Measurements from ENCODE around the gene BPNT1. TPM values are rescaled to one million over a fixed set of nuclear protein-coding genes. Genes with fewer than 3 reads are reported as not detected.
"Not testable (repeated sequence)": the region's sequence is repeated elsewhere in the genome, so short reads cannot be mapped to it uniquely, and the experiment has no call there.

The BPNT1 gene
- total and polyA plus RNA-seq, 2 donors (not counting 1 experiment from before 2014, with no cell fraction given) = 18.3 to 24.4 TPM

DNA sequence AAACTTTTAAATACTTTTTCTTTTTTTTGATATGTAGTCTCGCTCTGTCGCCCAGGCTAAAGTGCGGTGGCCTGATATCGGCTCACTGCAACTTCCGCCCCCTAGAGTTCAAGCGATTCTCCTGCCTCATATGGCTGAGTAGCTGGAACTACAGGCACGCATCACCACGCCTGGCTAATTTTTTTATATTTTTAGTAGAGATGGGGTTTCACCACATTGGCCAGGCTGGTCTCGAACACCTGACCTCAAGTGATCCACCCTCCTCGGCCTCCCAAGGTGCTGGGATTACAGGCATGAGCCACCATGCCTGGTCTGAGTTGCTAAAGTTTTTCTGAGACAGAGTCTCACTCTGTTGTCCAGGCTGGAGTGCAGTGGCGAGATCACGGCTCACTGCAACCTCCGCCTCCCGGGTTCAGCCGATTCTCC lies 3.3 kb downstream of the BPNT1 start:
- peak; percentile 79 for DNase-seq
- H3K27me3 ChIP-seq (replicated peaks in 1 of 4; ENCODE audit: control extremely low read depth in 1 of 4, control insufficient read depth in 3 of 4, insufficient read depth in 4 of 4, low read length in 3 of 4); H3K9me3 Mint-ChIP-seq (ENCODE audit: insufficient read depth); H3K9ac ChIP-seq (ENCODE audit: low read length); H2AFZ ChIP-seq (ENCODE audit: insufficient read depth, low read depth, low read length, poor library complexity, severe bottlenecking); H3K4me3 ChIP-seq (ENCODE audit: control extremely low read depth in 1 of 5, extremely low read depth in 1 of 5, insufficient read depth in 1 of 5, low read depth in 2 of 5, low read length in 4 of 5); H3K36me3 ChIP-seq (replicated peaks in 1 of 2; ENCODE audit: control extremely low read depth in 1 of 2, control insufficient read depth in 1 of 2, extremely low read depth in 1 of 2, insufficient read depth in 2 of 2, low read length in 1 of 2); H4K20me1 ChIP-seq (ENCODE audit: control insufficient read depth, insufficient read depth, low read length, poor library complexity, severe bottlenecking); H3K27ac ChIP-seq (ENCODE audit: low read length in 2 of 2); H3K27me3 Mint-ChIP-seq; H3K9me3 ChIP-seq (ENCODE audit: control extremely low read depth in 1 of 3, control insufficient read depth in 2 of 3, insufficient read depth in 1 of 3, low read length in 2 of 3); POLR2A ChIA-PET: not testable (repeated sequence)
- Mint-ChIP-seq H3K4me3 (peak overlapping the region; percentile 26), H3K27ac (peak overlapping the region; percentile 70), H3K4me1 (peaks cover 27% of the 10 kb centered on the region)
- WGBS (ENCODE audit: insufficient coverage) = 71% methylated on average over 7 of the region's 15 CpGs
- Histone ChIP-seq H3K79me2 (ENCODE audit: control insufficient read depth, insufficient read depth, low read length) (peaks cover 67% of the 10 kb centered on the region), H3K4me2 (replicated peaks; ENCODE audit: low read depth, low read length, poor library complexity, severe bottlenecking) (peak overlapping the region; percentile 33), H3K4me1 (ENCODE audit: control insufficient read depth in 2 of 2, insufficient read depth in 2 of 2, low read length in 2 of 2) (peaks cover 11 to 21% of the 10 kb centered on the region in 2 donors)
- intact Hi-C loops (cut with micrococcal nuclease) = loop anchor here (1.0 to 5.0 kb wide), 2 partner anchors 8 to 99 kb away; partner anchors contain the start of gene IARS2
- peak; percentile 73 for TF ChIP-seq CTCF (IDR thresholded peaks at IDR 0.05)
- CTCF ChIA-PET = interaction anchor here (1.0 to 1.5 kb wide), 3 partner anchors 27 to 95 kb away, joined by 3 to 5 read pairs (median 3); no protein-coding TSS in a partner anchor
- peak; percentile 44 for ATAC-seq (ENCODE audit: low read depth)

- no peak for ATAC-seq (ENCODE audit: low read depth)
- no peaks in the 10 kb centered on the region for H3K27me3 Mint-ChIP-seq
- H3K9ac ChIP-seq (ENCODE audit: low read length) = no peak overlapping the region
- WGBS (ENCODE audit: insufficient coverage) = no CpG with 5 or more reads among the region's 1 CpG
- H3K27me3 ChIP-seq (replicated peaks in 1 of 4; ENCODE audit: control extremely low read depth in 1 of 4, control insufficient read depth in 3 of 4, insufficient read depth in 4 of 4, low read length in 3 of 4) = no peaks in the 10 kb centered on the region
- ChIA-PET CTCF (interaction anchor here (1.3 kb wide), 1 partner anchor 8 kb away, joined by 3 read pairs; no protein-coding TSS in a partner anchor), POLR2A (no interaction called here)
- peaks cover 0 to 1% of the 10 kb centered on the region in 2 experiments for H3K36me3 ChIP-seq (replicated peaks in 1 of 2; ENCODE audit: control extremely low read depth in 1 of 2, control insufficient read depth in 1 of 2, extremely low read depth in 1 of 2, insufficient read depth in 2 of 2, low read length in 1 of 2)
- no peak for DNase-seq
- H2AFZ ChIP-seq (ENCODE audit: insufficient read depth, low read depth, low read length, poor library complexity, severe bottlenecking) = no peak overlapping the region
- intact Hi-C loops (cut with micrococcal nuclease) = no loop called here
- peaks cover 0 to 7% (median 0%) of the 10 kb centered on the region in 3 donors for H3K9me3 ChIP-seq (ENCODE audit: control extremely low read depth in 1 of 3, control insufficient read depth in 2 of 3, insufficient read depth in 1 of 3, low read length in 2 of 3)
- TF ChIP-seq CTCF (IDR thresholded peaks at IDR 0.05) = no peak
- TF ChIP-seq EZH2 (IDR thresholded peaks at IDR 0.05; ENCODE audit: borderline replicate concordance, insufficient read depth, low read depth, low read length, poor library complexity, severe bottlenecking) = no peak
- peaks cover 20% of the 10 kb centered on the region for H3K4me1 Mint-ChIP-seq
- H3K27ac Mint-ChIP-seq = no peak overlapping the region
- H3K4me2 ChIP-seq (replicated peaks; ENCODE audit: low read depth, low read length, poor library complexity, severe bottlenecking) = no peak overlapping the region
- H3K4me1 ChIP-seq (ENCODE audit: control insufficient read depth in 2 of 2, insufficient read depth in 2 of 2, low read length in 2 of 2) = peaks cover 8 to 15% of the 10 kb centered on the region in 2 donors
- H3K4me3 ChIP-seq (ENCODE audit: control extremely low read depth in 1 of 5, extremely low read depth in 1 of 5, insufficient read depth in 1 of 5, low read depth in 2 of 5, low read length in 4 of 5) = no peak overlapping the region
- H3K9me3 Mint-ChIP-seq (ENCODE audit: insufficient read depth) = no peaks in the 10 kb centered on the region
- H3K27ac ChIP-seq (ENCODE audit: low read length in 2 of 2) = no peak overlapping the region
- H4K20me1 ChIP-seq (ENCODE audit: control insufficient read depth, insufficient read depth, low read length, poor library complexity, severe bottlenecking) = no peaks in the 10 kb centered on the region
- H3K79me2 ChIP-seq (ENCODE audit: control insufficient read depth, insufficient read depth, low read length) = peaks cover 82% of the 10 kb centered on the region
- H3K4me3 Mint-ChIP-seq = no peak overlapping the region
These were observed 5.1 kb downstream of the BPNT1 start for GRCh38 chr1:220084460-220084859.
